MCF 10A (cell line): ENCODE results near the gene RPL27A. TPM values are rescaled to one million over a fixed set of nuclear protein-coding genes. Genes with fewer than 3 reads are reported as not detected.

Source experiments
- BruUV-seq: library from RNA; stranded (reverse); fragments of 400-500 nt; replicated peaks from 2 replicates; lab custom pipeline; 2021; lab: Mats Ljungman, UMichigan
- CTCF ChIA-PET: fragments of 300-600 bp; sonication (Branson Sonifier 250); formaldehyde crosslinking; extraction: SDS; loops from one replicate; lab custom pipeline; 2021; ENCODE audit warnings: antibody characterized with exemption, inconsistent platforms; lab: Yijun Ruan, JAX
- POLR2A ChIA-PET: fragments of 300-600, 350-650 bp; sonication (Branson Sonifier 250); formaldehyde crosslinking; extraction: SDS; loops from one replicate; lab custom pipeline; 2020; ENCODE audit warnings: antibody characterized with exemption, inconsistent platforms; lab: Yijun Ruan, JAX
- DNase-seq: peaks from one replicate; pipeline ENCODE4 v3.0.0-alpha.2; 2018; ENCODE audit not compliant: unreplicated experiment
- H3K27ac Mint-ChIP-seq: one replicate; pipeline ENCODE4 v1.8.0; 2022; ENCODE audit warnings: mild to moderate bottlenecking, low read depth, mixed read lengths; ENCODE audit not compliant: unreplicated experiment
- H3K27me3 Mint-ChIP-seq: one replicate; pipeline ENCODE4 v1.8.0; 2022; ENCODE audit warnings: mixed read lengths; ENCODE audit not compliant: insufficient read depth, unreplicated experiment
- H3K36me3 Mint-ChIP-seq: one replicate; pipeline ENCODE4 v1.8.0; 2022; ENCODE audit warnings: mild to moderate bottlenecking, moderate library complexity, mixed read lengths; ENCODE audit not compliant: insufficient read depth, unreplicated experiment
- H3K4me1 Mint-ChIP-seq: one replicate; pipeline ENCODE4 v1.8.0; 2022; ENCODE audit warnings: mixed read lengths; ENCODE audit not compliant: insufficient read depth, unreplicated experiment
- H3K4me3 Mint-ChIP-seq: one replicate; pipeline ENCODE4 v1.8.0; 2022; ENCODE audit warnings: mild to moderate bottlenecking, moderate library complexity, mixed read lengths; ENCODE audit not compliant: unreplicated experiment
- H3K9me3 Mint-ChIP-seq: one replicate; pipeline ENCODE4 v1.8.0; 2022; ENCODE audit warnings: mixed read lengths; ENCODE audit not compliant: unreplicated experiment
- CTCF ChIP-seq: fragments of 200-600 bp; IDR thresholded peaks from one replicate; pipeline ENCODE4 v1.8.0; 2022; ENCODE audit warnings: antibody characterized with exemption, mild to moderate bottlenecking; ENCODE audit not compliant: unreplicated experiment
- intact Hi-C: fragments of 100-400 bp; cut with micrococcal nuclease; formaldehyde crosslinking; loops from 2 replicates; pipeline ENCODE4 v1.14.1; 2022
- total RNA-seq: library from RNA; stranded (reverse); gene quantifications from 2 replicates; pipeline ENCODE4 v1.2.3, GENCODE V29; 2022

The RPL27A gene
- total RNA-seq, 1 experiment from 2014 or later = 1,377 TPM

- Mint-ChIP-seq H3K27me3 (no peaks in the 10 kb centered on the region), H3K27ac (no peak overlapping the region), H3K4me1 (peaks cover 10% of the 10 kb centered on the region), H3K36me3 (peaks cover 44% of the 10 kb centered on the region), H3K9me3 (no peaks in the 10 kb centered on the region), H3K4me3 (no peak overlapping the region)
- intact Hi-C loops = no loop called here
- CTCF ChIA-PET = interaction anchor here (0.8 kb wide), 1 partner anchor 378 kb away, joined by 3 read pairs; no protein-coding TSS in a partner anchor
- POLR2A ChIA-PET = interaction anchor here (0.7 to 1.1 kb wide), 5 partner anchors 9 to 218 kb away, joined by 3 to 12 read pairs (median 4); partner anchors contain the start of genes RPL27A and TRIM66
- TF ChIP-seq CTCF = no peak
- no TSS peak for BruUV-seq
- DNase-seq = peak; percentile 90
Observed at GRCh38 chr11:8652140-8652539, 30.5 kb upstream of the RPL27A start.

- H3K36me3 Mint-ChIP-seq = peaks cover 21% of the 10 kb centered on the region
- no peaks in the 10 kb centered on the region for H3K27me3 Mint-ChIP-seq
- no peak overlapping the region for H3K4me3 Mint-ChIP-seq
- H3K4me1 Mint-ChIP-seq = peaks cover 10% of the 10 kb centered on the region
- CTCF ChIA-PET = interaction anchor here (0.6 kb wide), 1 partner anchor 33 kb away, joined by 3 read pairs; no protein-coding TSS in a partner anchor
- no peak for TF ChIP-seq CTCF
- no peaks in the 10 kb centered on the region for H3K9me3 Mint-ChIP-seq
- POLR2A ChIA-PET = no interaction called here
- H3K27ac Mint-ChIP-seq = no peak overlapping the region
- BruUV-seq = no TSS peak
- no peak for DNase-seq
- intact Hi-C loops = no loop called here
Observed at GRCh38 chr11:8654503-8654902, 28.1 kb upstream of the RPL27A start.

GRCh38 chr11:8656291-8656690 is 26.3 kb upstream of the RPL27A start:
- no peaks in the 10 kb centered on the region for H3K9me3 Mint-ChIP-seq
- no peak overlapping the region for H3K27ac Mint-ChIP-seq

More at GRCh38 chr11:8656291-8656690, 26.3 kb upstream of the RPL27A start:
- intact Hi-C loops = no loop called here
- Mint-ChIP-seq H3K27me3 (no peaks in the 10 kb centered on the region), H3K4me3 (no peak overlapping the region), H3K36me3 (peaks cover 15% of the 10 kb centered on the region), H3K4me1 (peaks cover 10% of the 10 kb centered on the region)
- ChIA-PET POLR2A (interaction anchor here (0.7 kb wide), 2 partner anchors 338 to 633 kb away, joined by 3 to 4 read pairs; no protein-coding TSS in a partner anchor), CTCF (interaction anchor here (0.6 to 1.5 kb wide), 6 partner anchors 17 to 1857 kb away, joined by 3 to 4 read pairs (median 4); partner anchors contain the start of gene OR6A2)
- no peak for DNase-seq
- no TSS peak for BruUV-seq
- no peak for TF ChIP-seq CTCF
